Measurements from ENCODE around the gene FRMD5.

The FRMD5 gene

GRCh38 chr15:44227584-44227983 lies 32.5 kb upstream of the FRMD5 start:
- no peak for TF ChIP-seq SIN3A (IDR thresholded peaks at IDR 0.05; ENCODE audit: borderline replicate concordance, insufficient read depth, low read length)
- TF ChIP-seq, protein P1, sequence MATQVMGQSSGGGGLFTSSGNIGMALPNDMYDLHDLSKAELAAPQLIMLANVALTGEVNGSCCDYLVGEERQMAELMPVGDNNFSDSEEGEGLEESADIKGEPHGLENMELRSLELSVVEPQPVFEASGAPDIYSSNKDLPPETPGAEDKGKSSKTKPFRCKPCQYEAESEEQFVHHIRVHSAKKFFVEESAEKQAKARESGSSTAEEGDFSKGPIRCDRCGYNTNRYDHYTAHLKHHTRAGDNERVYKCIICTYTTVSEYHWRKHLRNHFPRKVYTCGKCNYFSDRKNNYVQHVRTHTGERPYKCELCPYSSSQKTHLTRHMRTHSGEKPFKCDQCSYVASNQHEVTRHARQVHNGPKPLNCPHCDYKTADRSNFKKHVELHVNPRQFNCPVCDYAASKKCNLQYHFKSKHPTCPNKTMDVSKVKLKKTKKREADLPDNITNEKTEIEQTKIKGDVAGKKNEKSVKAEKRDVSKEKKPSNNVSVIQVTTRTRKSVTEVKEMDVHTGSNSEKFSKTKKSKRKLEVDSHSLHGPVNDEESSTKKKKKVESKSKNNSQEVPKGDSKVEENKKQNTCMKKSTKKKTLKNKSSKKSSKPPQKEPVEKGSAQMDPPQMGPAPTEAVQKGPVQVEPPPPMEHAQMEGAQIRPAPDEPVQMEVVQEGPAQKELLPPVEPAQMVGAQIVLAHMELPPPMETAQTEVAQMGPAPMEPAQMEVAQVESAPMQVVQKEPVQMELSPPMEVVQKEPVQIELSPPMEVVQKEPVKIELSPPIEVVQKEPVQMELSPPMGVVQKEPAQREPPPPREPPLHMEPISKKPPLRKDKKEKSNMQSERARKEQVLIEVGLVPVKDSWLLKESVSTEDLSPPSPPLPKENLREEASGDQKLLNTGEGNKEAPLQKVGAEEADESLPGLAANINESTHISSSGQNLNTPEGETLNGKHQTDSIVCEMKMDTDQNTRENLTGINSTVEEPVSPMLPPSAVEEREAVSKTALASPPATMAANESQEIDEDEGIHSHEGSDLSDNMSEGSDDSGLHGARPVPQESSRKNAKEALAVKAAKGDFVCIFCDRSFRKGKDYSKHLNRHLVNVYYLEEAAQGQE (IDR thresholded peaks at IDR 0.05; ENCODE audit: insufficient read depth in 1 of 2, low read depth in 2 of 2, low read length in 2 of 2) = no peak
- TF ChIP-seq POLR2AphosphoS5 (IDR thresholded peaks at IDR 0.05; ENCODE audit: low read depth, low read length) = no peak
- no peak for TF ChIP-seq FOXP2 (optimal IDR thresholded peaks at IDR 0.05; ENCODE audit: borderline replicate concordance, extremely low read depth, extremely low read length, insufficient read depth)
- TF ChIP-seq TAF1 (IDR thresholded peaks at IDR 0.05; ENCODE audit: borderline replicate concordance, insufficient read depth, low read length) = no peak

GRCh38 chr15:44222478-44222877 lies 27.4 kb upstream of the FRMD5 start:
- no peak for TF ChIP-seq POLR2AphosphoS5 (IDR thresholded peaks at IDR 0.05; ENCODE audit: low read depth, low read length)
- TF ChIP-seq SIN3A (IDR thresholded peaks at IDR 0.05; ENCODE audit: borderline replicate concordance, insufficient read depth, low read length) = no peak
- no peak for TF ChIP-seq FOXP2 (optimal IDR thresholded peaks at IDR 0.05; ENCODE audit: borderline replicate concordance, extremely low read depth, extremely low read length, insufficient read depth)
- TF ChIP-seq, protein P1 (IDR thresholded peaks at IDR 0.05; ENCODE audit: insufficient read depth in 1 of 2, low read depth in 2 of 2, low read length in 2 of 2) = no peak
- TF ChIP-seq TAF1 (IDR thresholded peaks at IDR 0.05; ENCODE audit: borderline replicate concordance, insufficient read depth, low read length) = no peak

DNA sequence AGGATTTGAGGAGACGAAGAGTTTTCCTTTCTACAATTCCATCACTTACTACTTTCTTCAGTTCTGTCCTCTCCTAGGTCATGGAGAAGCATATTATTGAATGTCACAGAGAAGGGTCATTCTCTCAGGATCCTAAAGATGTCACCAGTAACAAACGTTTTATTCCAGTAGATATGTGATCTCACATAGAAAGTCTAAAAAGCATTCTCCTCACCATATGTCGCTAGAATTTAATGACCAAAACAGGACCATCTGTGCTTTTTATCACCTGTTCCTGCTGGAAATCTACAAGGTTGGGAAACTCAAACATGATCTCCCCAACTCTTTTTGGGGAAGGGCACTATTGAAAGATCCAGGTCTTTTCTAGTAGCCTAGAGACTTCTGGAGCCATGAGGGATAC lies 24.0 kb upstream of the FRMD5 start:
- no peak for TF ChIP-seq POLR2AphosphoS5 (IDR thresholded peaks at IDR 0.05; ENCODE audit: low read depth, low read length)
- TF ChIP-seq, protein P1 (IDR thresholded peaks at IDR 0.05; ENCODE audit: insufficient read depth in 1 of 2, low read depth in 2 of 2, low read length in 2 of 2) = no peak
- no peak for TF ChIP-seq SIN3A (IDR thresholded peaks at IDR 0.05; ENCODE audit: borderline replicate concordance, insufficient read depth, low read length)
- no peak for TF ChIP-seq TAF1 (IDR thresholded peaks at IDR 0.05; ENCODE audit: borderline replicate concordance, insufficient read depth, low read length)
- TF ChIP-seq FOXP2 (optimal IDR thresholded peaks at IDR 0.05; ENCODE audit: borderline replicate concordance, extremely low read depth, extremely low read length, insufficient read depth) = no peak

DNA sequence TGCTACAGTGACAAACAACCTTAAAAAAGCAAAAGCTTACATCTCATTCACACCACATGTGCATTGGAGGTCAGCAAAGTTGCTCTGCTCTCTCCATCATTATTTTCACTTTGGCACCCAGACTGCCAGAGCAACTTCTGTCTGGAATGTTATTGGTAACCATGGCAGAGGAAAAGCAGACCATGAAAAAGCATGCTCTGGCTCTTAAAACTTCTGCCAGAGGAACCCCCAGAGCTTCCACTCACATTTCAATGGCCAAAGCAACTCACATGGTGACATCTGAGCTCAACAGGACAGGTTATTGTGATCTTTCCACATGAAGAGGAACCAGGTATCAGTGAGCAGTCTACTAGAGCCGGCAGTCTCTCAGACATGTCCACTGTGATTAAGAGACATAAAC lies 21.9 kb upstream of the FRMD5 start:
- TF ChIP-seq, protein P1 (IDR thresholded peaks at IDR 0.05; ENCODE audit: insufficient read depth in 1 of 2, low read depth in 2 of 2, low read length in 2 of 2) = no peak
- TF ChIP-seq POLR2AphosphoS5 (IDR thresholded peaks at IDR 0.05; ENCODE audit: low read depth, low read length) (no peak), TAF1 (IDR thresholded peaks at IDR 0.05; ENCODE audit: borderline replicate concordance, insufficient read depth, low read length) (no peak), FOXP2 (optimal IDR thresholded peaks at IDR 0.05; ENCODE audit: borderline replicate concordance, extremely low read depth, extremely low read length, insufficient read depth) (no peak), SIN3A (IDR thresholded peaks at IDR 0.05; ENCODE audit: borderline replicate concordance, insufficient read depth, low read length) (no peak)

- TF ChIP-seq TAF1 (IDR thresholded peaks at IDR 0.05; ENCODE audit: borderline replicate concordance, insufficient read depth, low read length) = no peak
Measured at GRCh38 chr15:44215594-44215993, 20.5 kb upstream of the FRMD5 start.

All from PFSK-1 (cell line).